T-helper 9 cell (primary cell): ENCODE measurements around the gene FOXP3.
A peak's percentile ranks its signal among the peaks of the same experiment; 100 is the strongest.

Experiments used
- DNase-seq: peaks from one replicate; pipeline ENCODE4 v3.0.0-alpha.2; 2020

Gene FOXP3

GRCh38 chrX:49273181-49273727 is 8.7 kb upstream of the FOXP3 start:
- DNase-seq, result no peak

- DNase-seq, result no peak
Measured at GRCh38 chrX:49272421-49272820, 7.9 kb upstream of the FOXP3 start.

- no peak for DNase-seq
Measured at GRCh38 chrX:49271341-49271740, 6.8 kb upstream of the FOXP3 start.

GRCh38 chrX:49270249-49270921 is 5.9 kb upstream of the FOXP3 start:
- no peak for DNase-seq

GRCh38 chrX:49269767-49270248 is 5.3 kb upstream of the FOXP3 start, which contains the start of gene PPP1R3F:
Gene PPP1R3F, plus strand, starts transcription at chrX:49269793. Its CDS starts 77 bp downstream, at chrX:49269870.
- DNase-seq, result peak; percentile 17

DNA sequence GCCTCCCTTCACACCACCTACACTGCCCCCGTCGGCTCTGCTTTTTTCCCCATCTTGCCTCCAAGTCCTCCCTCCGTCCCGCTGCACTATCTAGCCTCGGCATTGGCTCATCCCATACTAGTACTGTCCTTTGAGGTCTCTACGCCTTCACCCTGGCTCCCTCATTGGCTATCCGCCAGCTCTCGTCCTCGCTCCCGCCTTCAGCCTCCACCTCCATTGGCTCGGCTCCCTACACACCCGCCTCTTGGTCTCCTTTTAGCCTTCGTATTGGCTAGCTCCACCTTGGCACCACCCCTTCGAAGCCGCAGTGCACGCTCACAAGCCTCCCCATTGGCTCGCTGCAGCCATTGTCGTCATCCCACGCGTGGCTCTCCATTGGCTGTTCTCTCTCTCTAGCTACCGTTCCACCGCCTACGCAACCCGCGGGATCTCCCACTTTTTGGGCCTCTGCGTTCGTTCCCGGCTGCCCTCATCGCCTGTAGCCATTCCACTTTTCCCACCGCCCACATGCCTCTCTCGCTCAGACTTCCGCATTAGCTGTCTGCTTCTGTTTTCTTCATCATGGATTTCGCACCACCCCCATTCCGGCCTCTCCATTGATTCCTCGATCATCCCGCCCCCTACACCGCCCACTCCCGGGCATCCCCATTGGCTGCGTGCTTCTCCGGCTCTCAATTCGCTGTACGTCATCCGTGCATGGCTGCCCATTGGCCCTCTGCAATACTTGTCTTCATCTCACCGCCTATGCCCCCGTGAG is 4.7 kb upstream of the FOXP3 start:
- peak; percentile 84 for DNase-seq

DNA sequence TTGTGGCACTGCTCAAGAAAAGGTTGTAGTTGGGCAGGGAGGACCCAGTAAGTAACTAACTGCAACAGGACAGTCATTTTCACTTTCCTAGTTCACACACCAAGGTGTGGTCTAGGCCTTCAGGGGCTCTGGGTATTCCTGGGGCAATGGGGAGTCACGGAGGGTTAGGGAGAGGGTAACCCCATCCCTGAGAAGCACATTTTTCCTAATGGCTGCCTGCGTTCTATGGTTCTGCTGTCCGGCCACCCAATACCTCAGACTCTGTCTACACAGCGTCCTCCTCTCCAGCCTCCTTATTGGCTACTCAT is 4.1 kb upstream of the FOXP3 start:
- DNase-seq, result no peak

DNA sequence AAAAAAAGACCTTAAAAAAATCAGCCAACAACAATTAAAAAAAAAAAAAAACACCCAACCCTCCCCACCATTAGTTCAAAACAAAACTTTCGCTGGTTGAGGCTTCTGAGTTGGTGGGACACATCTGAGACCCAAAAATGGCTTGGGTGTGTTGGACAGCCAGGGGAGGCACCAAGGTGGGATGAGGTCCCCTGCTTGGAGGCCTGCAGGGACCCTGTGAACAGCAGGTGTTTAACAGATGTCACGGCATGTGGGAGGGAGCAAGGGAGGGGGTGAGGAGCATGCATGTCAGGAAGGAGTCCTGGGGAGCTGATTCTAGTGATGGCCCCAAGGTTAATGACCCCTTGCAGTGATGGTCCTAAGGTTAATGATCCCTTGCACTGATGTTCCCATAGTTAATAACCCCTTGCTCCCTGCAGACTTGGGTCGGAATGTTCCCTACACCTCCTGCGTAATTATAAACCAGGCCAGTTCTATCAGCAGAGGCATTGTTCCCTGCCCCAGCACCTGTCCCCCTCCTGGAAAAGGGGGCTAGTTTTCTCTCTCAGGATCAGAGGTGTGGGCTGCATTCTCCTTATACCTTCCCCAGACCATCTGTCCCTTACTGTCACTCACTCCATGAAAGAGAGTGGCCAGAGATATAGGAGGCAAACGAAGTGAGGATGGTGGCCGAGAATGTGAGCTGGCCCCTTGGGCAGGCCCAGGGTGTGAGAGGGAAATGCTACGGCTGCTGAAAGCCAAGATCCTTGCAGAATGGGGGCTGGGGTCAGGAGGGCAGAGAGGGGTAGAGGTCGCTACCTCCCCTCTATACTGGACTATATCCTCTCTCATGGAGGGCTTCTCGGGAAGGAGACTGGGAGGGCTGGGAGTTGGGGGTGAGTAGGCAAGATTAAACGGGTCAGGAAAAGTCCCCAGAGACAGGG is 2.3 kb upstream of the FOXP3 start:
- no peak for DNase-seq

GRCh38 chrX:49263631-49264030 is 879 bp downstream of the FOXP3 start:
- DNase-seq, result no peak

GRCh38 chrX:49262603-49263002 is 1.9 kb downstream of the FOXP3 start:
- DNase-seq, result no peak

DNA sequence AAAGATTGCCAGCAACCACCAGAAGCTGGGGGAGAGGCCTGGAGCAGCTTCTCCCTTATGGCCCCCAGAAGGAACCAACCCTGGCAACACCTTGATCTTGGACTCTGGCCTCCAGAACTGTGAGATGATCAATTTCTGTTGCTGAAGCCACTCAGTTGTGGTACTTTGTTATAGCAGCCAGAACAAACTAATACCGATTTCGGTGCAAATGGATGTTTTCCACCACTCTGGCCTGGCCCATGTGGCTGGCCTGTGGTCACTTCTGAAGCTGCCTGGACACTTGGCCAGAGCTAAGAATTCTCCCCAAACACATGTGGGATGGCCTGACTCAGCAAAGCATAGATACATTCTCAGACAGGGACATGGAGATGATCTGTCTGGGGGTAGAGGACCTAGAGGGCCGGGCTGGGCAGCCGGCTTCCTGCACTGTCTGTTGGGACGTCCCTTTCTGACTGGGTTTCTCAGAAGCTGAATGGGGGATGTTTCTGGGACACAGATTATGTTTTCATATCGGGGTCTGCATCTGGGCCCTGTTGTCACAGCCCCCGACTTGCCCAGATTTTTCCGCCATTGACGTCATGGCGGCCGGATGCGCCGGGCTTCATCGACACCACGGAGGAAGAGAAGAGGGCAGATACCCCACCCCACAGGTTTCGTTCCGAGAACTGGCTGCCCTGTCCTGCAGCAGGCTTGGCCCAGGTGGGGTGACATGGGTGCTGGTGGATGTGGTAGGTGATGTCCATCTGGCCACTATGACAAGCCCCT is 4.1 kb downstream of the FOXP3 start:
- DNase-seq, result no peak

GRCh38 chrX:49258749-49259124 is 5.8 kb downstream of the FOXP3 start:
- no peak for DNase-seq

DNA sequence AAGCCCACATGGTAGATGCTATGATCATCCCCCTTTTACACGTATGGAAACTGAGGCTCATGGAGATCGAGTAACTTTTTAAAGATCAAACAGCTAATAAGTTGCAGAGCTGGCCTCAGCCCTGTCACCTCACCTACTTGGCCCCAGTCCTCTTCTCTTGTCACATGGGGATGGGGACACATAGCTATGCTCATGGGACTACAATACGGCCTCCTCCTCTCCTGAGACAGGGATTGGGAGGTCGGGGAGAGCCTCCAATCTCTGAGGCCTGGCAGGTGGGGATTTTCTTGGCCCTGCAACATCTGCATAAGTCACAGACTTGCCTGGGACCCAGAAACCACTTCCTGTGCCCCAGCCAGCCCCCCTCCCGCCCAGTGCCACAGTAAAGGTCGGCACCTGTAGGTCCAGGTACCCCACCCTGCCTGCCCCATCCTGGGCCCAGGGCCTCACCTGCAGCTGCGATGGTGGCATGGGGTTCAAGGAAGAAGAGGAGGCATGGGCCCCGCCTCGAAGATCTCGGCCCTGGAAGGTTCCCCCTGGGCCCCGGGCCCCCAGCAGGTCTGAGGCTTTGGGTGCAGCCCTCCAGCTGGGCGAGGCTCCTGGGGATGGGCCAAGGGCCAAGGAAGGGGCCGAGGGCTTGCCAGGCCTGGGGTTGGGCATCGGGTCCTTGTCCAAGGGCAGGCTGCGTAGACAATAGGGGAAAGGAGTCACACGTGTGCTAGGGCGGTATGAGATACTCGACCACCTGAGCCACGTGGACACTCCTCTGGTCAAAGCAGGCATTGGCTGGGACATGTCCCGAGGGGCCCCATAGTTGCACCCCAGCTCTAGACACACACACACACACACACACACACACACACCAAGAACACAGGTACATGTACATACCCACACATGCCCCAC is 6.4 kb downstream of the FOXP3 start:
- no peak for DNase-seq

GRCh38 chrX:49257074-49257790 is 7.3 kb downstream of the FOXP3 start:
- DNase-seq, result no peak

GRCh38 chrX:49256268-49256995 is 8.1 kb downstream of the FOXP3 start:
- DNase-seq, result no peak

DNA sequence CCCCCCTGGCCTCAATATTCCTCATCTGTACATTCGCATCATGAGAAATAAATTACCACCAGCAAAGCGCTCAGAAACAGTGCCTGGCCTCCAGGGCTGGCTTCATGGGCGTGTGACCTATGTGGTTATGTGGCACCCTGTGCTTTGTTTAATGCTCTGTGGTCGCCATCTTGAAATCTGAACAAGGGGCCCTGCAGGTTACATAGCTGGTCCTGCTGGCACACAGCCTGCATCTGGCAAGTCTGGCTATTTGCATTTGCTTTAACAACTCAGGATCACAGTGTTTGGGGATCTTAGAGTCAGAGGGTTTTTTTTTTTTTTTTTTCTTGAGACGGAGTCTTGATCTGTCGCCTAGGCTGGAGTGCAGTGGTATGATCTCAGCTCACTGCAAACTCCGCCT is 9.9 kb downstream of the FOXP3 start:
- DNase-seq, result no peak

DNA sequence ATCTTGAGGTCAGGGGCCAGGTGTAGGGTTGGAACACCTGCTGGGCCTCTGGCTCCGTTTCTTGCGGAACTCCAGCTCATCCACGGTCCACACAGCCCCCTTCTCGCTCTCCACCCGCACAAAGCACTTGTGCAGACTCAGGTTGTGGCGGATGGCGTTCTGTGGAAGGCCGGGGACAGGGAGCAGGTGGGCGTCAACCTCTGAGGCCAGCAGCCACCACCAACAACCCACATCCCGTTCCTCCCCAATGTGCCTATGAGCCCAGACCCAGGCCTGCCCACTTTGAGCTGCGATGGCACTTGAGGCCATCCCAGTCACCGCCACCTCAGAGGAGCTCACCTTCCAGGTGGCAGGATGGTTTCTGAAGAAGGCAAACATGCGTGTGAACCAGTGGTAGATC is 13.2 kb downstream of the FOXP3 start:
- DNase-seq, result no peak

DNA sequence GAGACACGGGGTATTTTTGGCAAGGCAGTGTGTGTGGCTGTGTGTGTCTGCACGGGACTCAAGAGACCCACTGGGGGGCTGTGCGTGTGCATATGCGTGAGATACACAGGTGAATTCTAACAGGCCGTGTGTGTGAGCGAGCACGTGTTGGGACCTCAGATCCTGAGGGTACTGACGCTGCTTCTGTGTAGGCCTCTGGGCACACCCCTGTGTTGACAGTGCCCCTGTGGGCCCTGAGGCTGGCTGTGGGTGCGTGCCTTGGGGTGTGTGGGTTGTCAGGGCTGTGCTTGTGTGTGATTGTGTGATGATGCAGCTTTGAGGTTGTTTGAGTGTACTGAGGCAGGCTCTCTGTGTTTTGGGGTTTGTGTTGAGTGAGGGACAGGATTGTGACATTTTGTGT is 13.9 kb downstream of the FOXP3 start:
- DNase-seq, result no peak

GRCh38 chrX:49250066-49250465 is 14.4 kb downstream of the FOXP3 start:
- DNase-seq, result no peak

DNA sequence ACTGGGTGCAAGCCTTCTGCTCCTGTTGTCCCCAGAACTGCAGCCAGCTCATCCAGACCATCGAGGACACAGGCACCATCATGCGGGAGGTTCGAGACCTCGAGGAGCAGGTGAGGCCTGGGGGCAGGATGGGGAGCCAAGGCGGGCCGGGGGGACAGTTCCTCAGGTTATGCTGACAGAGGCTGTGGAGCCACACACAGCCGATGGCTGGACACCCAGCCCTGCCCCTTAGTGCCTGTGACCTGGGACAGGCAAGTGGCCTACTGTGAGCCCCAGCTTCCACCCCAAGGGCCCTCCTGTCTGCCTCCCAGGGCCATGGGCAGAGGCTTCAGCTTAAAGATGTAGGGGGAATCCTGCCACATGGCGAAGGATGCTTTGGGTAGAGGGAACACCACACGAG is 14.9 kb downstream of the FOXP3 start:
- DNase-seq, result no peak
